Pons (tissue), 1 donor: ENCODE measurements around the gene OBSL1.

Experiments
- DNase-seq: peaks from one replicate; pipeline ENCODE4 v3.0.0-alpha.2; 2016; ENCODE audit warnings: low spot score

OBSL1 gene

DNA sequence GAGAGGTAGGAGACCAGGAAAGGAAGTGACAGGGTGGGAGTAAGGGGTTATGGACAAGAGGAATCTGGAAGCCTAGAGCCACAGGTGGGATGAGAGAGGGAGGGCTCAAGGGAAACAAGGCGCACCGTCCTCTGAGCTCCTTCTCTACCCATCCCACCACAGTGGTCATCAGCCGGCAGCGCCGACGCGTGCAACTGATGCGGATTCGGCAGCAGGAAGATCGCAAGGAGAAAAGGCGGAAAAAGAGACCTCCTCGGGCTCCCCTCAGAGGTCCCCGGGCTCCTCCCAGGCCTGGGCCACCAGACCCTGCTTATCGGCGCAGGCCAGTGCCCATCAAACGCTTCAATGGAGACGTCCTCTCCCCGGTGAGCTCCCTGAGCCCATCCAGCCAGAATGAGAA, 22.3 kb downstream of the OBSL1 start:
- no peak for DNase-seq

DNA sequence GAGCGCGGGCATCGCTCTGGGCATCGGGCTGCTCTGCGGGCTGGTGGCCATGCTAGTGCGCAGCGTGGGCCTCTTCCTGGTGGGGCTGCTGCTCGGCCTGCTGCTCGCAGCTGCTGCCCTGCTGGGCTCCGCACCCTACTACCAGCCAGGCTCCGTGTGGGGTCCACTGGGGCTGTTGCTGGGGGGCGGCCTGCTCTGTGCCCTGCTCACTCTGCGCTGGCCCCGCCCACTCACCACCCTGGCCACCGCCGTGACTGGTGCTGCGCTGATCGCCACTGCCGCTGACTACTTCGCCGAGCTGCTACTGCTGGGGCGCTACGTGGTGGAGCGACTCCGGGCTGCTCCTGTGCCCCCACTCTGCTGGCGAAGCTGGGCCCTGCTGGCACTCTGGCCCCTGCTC, 23.7 kb downstream of the OBSL1 start:
- no peak for DNase-seq

DNA sequence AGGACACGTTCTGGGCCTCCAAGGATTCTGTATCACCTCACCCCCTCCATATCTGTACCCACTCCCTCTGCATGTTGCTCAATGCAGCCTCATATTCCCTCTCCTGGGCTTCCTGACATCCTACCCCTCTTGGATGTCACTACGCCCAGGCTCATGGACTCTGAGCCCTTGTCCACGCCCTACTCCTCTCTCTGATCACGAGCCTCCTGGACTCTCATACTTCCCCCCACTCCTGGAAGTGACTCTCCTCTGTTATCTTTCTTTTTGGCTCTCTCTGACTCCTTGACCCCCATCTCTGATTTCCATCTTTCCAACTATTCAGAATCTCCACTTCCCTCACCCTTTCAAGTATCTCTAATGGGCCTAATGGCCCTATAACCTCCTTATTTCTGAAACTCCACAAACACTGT, 25.4 kb downstream of the OBSL1 start:
- no peak for DNase-seq

DNA sequence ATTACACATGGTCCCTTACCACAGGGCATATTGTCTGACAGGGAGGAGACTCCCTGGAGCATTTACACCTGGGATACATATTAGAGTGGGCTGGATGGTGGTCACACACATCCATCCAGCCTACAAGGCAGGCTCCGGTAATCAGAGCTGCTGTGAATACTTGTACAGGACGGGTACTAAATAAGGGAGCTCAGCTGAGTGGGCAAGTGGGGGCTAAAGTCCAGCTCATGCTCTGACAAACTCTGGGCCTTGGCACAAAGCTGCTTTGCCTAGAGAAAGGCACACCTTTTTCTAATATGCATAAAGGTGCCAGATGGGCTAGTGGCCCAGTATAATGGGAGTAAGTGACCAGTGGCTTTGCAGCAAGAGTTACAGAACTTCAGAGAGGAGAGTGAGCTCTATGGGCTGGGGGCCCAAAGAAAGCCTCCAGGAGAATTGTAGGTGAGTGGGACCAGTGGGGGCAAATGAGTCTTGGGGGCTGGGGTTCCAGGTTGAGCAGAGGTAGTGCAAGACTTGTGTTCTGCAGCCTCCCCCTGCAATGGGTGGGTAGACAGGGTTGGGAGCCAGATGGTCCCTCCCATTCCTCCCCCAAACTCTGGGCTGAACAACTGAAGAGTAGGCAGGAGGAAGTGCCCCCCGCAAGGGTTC, 25.9 kb downstream of the OBSL1 start:
- no peak for DNase-seq

DNA sequence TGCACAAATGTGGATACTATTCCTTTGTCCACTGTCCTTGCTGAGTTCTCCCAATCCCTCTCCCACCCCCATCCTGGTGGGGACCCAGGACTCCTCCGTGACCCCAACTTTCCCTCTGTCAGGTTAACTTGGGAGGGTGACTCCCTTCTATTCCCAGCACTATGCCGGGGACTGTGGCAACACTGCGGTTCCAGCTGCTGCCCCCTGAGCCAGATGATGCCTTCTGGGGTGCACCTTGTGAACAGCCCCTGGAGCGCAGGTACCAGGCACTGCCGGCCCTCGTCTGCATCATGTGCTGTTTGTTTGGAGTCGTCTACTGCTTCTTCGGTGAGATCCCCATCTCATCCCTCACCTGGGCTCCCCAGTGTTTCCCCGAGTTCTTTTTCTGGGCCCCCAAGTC, 26.8 kb downstream of the OBSL1 start:
- DNase-seq, result no peak

DNA sequence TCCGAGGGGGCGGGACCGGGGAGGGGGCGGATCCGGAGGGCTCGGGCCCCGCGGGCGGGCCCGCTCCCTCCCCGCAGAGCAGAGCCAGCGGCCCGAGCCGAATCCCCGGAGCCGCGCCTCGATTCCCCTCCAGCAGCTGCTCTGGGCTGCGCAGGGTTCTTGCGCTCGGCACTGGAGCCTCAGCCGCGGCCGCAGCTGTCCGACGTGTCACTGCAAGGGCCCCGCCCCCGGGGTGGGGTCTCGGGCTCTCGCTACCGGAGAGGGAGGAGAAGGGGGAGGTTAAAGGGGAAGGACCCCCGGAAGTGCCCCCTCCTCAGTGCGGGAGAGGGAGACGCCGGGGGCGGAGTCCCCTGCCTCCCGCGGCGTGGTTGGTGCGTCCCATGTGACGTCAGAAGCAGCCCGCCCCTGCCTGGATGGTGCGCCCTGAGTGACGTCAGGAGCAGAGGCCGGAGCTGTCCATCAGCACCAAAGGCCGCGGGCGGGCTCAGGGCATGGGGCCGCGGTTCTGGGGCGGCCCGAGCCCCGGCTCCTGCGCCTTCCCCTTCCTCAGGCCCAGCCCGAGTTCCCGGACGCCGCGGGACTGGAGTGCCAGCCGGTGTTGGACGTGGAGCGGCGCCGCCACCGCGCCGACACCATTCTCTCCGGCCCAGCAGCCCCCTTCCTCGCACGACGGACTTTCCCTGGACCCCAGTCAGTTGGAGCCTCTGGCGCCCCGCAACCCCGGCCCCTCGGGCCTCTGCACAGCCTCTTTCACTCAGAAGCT, 27.6 kb downstream of the OBSL1 start, which contains the start of the genes CHPF and TMEM198:
TSS of gene CHPF (minus strand) at position 214 of the 763 bp plus-strand sequence. CDS start 271 bp downstream, outside the sequence.
TSS of gene TMEM198 (plus strand) at position 433 of the 763 bp plus-strand sequence. CDS start 700 bp downstream, outside the sequence.
- peak; percentile 99 for DNase-seq

DNA sequence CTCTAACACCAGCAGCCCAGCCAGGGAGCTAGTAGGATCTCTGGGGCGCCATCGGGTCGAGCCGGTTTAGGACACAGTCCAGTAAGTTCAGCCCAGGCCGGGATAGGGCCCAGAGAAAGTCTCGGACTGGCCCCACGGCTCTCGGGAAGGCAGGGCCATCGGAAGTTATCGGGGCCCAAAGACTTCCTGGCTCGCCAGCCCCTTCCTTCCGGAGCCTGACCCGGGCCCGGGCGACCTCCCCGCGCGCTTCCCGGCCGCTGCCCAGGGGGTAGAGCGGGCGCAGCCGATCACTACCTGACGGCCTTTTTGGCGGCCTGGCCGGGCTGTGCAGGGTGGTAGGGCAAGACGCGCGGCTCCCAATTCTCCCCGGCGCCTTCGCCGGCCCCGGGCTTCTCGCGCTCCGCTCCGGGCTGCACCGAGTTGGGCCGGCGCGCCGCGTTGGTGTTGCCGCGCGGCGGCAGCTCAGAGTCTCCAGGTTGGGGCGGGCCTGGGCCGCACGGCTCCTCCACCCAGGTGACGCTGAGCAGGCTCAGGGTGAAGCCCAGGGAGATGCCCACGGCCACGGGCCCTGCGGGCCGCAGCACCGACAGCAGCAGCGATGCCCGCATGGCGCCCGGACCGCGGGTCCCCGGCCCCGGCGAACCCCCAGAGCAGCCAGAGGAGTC, 28.3 kb downstream of the OBSL1 start:
- no peak for DNase-seq

DNA sequence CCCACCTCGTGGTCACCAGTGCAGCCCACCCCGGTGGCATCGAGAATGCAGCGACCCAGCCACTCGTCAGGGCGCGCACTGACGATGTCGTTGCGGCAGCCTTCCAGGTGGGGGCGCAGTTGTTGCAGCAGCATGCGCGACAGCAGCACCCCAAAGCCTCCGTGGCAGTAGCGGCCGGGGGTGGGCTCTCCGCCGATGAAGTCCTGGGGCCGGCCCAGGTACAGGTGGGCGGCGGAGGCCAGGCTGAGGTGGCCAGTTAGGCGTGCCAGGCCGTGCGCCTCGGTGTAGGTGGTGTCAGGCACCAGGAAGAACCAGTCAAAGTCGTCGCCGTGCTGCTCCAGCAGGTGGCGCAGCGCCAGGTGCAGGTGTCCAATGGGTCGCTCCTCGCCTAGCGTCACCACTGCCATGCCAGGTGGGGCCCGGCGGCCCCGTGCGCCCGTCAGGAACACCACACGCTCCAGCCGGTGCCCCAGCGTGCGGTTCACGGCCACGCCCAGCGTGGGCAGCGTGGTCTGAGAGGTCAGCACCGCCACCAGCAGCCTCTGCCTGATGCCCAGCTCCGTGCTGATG, 29.6 kb downstream of the OBSL1 start:
- DNase-seq, result peak; percentile 51

DNA sequence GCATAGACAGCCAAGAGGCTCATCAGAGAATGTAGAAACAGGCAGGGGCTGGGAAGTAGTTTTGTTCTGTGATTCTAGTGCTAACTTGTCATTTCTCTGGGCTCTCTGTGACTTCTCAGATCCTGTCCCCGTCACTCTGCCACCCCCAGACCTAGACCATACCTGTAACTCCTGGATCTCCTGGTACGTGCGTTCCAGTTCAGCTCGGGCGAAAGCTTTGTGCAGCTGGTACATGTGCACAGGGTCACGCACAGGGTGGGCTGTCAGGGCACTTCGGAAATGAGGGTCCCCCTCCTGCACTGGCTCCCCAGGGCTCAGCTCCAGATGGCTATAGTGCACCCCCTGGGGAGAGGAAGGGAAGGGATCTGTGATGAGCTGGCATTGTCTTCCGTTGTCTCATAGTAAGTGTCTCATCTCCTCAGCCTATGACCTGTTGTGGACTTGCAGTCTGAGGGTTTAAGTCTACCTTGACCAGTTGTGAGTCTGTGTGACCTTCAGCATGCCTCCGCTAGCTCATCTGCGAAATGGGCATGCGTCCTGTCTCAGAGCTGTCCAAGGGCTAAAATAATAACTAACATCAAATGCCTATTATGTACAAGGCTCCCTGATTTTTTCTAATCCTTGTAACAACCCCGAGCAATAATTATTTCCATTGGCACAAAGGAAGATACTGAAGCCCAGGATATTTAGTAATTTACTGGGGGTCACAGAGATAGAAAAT, 30.4 kb downstream of the OBSL1 start:
- DNase-seq, result no peak

DNA sequence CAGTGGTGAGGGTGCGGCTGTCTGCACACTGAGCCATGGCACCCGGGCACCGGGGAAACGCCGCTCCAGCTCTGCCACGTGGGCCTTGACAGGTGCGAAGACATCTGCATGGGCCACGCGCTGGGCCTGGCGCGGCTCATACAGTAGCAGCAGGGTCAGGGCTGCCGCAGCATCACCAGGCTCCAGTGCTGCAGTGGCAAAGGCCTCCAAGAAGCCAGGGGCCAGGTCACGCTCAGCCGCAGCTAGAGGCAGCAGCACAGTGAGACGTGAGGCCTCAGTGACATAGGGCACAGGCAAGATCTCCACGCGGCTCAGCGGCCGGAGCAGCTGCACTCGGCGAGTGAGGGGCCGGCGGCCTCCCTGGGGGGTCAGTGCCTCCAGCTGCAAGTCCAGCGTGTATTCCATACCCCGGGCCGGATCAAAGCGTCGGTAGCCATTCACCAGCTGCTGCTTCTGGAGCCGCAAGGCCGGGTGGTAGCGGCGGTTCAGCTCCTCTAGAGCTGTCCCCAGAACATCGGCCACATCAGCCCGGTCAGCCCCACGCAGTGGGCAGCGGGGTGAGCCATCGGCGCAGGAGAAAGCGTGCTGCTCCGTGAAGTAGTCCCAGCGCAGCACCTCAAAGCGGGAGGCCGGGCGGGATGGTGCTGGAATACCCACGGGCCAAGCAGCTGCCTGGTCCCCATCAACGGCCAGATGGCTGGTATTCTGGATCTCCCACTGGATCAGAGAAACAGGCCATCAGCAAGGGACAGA, 31.2 kb downstream of the OBSL1 start:
- no peak for DNase-seq

DNA sequence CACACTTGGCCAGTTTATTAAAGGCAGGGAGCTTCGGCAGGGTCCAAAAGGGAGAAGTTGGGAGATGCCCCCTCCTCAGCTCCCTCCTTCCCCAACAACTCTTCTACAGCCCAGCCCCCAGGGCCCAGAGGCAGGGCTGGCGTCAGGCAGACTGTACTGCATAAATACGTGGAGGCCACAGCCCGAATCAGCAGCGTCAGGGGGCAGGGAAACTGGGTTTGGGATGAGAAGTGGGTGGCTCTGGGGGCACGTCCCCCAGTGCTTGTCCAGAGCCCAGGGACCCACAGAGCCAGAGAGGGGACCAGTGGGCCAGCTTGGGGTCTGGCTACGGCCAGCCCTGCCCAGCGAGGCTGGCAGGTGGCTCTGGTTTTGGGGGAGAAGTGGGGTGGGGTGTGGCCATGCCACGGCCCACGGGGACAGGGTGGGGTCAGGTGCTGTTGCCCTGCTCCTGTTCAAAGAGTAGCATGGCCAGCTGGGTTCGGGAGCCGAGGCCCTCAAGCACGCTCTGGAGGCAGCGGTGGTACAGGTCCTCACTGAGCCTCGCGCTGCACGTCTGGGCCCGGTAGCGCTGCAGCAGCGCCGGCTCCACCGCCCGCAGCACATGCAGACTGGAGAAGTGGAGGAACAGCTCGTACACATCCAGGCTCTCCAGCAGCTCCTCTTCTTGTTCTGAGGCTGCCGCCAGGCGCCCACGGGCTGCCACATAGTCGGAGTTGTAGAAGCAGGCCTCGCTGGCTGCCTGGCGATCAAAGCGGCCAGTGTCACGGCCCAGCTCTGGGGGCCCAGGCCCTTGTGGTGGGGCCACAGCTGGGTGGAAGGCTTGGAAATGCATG, 32.2 kb downstream of the OBSL1 start:
- DNase-seq, result no peak

DNA sequence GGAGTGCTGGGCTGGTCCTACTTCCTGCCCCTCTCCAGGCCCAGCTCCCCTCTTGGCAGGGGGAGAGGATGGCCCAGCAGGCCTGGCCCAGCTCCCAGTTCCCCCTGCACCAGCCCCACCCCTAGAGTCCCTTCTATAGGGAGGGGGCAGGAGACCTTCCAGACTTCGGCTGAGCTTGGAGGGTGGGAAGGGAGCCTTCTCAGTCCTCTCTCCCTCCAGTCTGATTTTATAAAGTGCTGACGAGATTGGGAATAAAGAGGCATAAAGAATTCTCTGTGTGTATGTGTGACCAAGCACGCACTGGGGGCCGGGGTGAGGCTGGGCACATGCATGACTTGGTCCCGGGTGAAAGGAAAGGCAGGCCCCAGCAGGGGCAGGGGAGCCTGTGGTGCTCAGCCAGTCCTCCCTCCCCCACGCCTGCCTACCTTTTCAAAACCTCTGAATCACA, 32.8 kb downstream of the OBSL1 start:
- no peak for DNase-seq

DNA sequence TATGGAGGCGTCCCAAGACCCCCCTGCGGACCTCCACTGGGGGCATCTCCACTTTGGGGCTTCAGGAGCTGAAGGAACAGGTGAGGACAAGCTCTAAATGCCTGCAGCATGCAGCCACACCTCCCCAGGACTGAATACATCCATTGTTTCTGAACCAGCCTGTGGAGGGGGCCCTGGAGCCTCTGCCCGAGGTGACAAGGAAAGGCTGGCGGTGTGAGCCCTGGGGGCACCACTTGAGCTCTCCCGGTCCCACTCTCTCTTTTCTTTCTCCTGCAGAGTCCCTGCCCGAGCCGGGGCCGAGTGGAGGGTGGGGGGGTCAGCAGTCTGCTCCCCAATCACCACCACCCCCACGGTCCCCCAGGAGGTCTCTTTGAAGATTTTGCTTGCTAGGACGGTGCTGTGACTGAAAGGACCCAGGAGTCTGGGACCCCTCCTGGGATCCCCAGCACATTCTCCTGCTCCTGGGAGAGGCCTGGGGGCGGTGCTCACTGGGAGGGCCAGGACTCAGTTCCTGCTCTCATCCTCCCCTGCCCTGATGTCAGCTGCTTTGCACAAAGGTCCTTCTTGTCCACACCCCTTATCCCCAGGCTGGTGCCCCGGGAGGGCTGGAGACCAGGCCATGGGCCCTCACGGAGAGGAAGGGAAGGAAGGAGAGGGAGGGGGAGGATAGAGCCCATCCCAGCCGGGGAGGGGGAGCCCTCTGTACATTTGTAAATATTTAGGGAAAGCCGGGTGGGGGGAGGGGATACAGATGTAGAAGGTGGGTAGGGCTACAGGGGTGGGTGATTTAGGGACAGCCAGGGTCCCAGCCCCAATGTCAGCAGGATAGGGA, 33.5 kb downstream of the OBSL1 start:
- DNase-seq, result no peak

DNA sequence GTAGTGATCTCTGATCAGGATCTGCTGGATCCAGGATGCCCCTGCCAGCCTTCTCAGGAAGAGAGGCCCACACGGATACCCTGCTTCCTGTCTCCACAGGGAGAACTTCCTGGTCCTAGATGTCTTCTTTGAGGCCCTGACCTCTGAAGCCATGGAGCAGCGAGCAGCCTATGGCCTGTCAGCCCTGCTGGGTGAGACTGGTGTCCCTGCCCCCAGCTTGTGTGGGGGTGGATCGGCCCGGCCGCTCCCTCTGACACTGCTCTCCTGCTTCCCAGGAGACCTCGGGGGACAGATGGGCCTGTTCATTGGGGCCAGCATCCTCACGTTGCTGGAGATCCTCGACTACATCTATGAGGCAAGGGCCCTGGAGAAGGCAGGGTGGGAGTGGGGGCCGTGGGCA, 34.4 kb downstream of the OBSL1 start:
- no peak for DNase-seq

DNA sequence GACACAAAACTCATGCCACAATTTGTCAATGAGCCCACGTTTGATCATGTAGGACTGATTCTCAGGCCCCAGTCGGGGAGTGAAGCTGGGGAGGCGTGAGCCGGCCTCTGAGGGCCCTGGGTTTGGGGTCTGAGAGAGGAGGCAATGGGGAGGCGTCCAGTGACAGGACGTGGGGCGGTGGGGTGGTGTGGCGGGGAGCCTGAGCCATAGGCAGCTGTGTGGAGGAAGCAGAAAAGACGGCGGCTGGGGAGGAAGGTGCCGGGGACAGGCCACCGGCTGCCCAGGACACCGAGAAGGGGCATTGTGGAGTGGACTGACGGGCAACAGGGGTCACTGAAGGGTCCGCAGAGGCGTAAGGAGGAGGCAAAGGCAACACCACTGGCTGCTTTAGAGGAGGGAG, 34.9 kb downstream of the OBSL1 start:
- no peak for DNase-seq

DNA sequence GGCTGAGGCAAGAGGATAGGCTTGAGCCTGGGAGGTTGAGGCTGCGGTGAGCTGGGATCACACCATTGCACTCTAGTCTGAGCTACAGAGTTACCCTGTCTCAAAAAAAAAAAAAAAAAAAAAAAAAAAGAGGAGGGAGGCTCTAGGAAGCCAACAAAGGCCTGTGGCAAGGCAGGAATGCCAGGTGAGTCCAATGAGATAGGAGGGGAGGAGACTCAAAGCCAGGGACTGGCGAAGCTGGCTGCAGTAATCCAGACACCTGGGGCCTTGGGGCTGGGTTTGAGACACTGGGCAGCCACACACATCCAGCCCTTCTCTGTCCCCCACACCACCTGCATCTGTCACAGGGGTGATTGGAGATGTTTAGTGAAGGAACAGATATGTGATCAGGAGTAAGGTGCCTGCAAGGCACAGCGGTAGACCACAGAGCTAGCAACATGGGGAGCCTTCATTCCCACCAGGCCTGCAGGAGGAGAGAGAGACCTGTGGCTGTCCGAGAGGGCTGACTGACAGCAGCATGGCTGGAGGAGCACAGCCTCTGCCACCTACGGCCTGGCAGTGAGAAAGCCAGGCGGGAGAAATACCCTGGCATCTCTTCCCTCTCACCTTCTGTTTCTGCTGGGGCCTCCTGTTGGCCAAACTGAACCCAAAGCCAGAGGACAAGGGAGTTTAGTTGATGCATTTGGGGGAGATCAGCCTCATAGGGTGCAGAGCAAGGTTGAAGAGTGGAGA, 37.2 kb downstream of the OBSL1 start:
- DNase-seq, result no peak

DNA sequence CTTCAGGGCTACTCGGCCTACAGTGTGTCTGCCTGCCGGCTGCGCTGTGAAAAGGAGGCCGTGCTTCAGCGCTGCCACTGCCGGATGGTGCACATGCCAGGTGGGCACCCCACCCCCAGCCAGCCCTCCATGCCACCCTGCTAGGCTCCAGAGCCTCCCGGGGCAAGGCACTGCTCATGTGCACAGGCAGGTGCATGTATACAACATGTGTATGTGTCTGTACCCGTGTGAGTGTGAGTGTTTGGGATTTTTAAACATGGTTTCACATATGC, 39.0 kb downstream of the OBSL1 start:
- no peak for DNase-seq

DNA sequence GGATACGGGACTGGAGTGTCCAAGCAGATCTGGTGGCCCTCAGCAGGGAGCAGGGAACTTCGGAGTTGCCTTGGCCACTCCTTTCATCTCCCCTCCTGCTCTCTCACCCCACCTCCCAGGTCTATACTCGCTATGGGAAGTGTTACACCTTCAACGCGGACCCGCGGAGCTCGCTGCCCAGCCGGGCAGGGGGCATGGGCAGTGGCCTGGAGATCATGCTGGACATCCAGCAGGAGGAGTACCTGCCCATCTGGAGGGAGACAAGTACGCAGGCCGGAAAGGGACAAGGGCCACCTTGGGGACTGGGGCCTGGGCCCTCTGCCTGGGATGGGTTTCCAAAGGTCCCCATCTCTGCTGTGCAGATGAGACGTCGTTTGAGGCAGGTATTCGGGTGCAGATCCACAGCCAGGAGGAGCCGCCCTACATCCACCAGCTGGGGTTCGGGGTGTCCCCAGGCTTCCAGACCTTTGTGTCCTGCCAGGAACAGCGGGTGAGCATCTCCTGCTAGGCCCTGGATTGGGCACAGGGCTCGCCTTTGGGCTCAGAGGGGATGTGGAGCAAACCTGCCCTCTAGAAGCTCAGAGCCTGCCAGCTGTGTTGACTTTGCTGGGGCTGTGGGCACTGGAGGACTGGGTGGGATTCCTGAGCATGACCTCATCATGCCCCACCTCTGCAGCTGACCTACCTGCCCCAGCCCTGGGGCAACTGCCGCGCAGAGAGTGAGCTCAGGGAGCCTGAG, 39.5 kb downstream of the OBSL1 start:
- DNase-seq, result no peak
